Measurements from ENCODE around the gene KRTAP1-5.
"Not testable (repeated sequence)": the region's sequence is repeated elsewhere in the genome, so short reads cannot be mapped to it uniquely, and the experiment has no call there.

The KRTAP1-5 gene

GRCh38 chr17:41002814-41003213 is 24.2 kb downstream of the KRTAP1-5 start:
- DNase-seq, result no peak

- DNase-seq, result no peak
These were observed 25.2 kb downstream of the KRTAP1-5 start for GRCh38 chr17:41001795-41002194.

DNA sequence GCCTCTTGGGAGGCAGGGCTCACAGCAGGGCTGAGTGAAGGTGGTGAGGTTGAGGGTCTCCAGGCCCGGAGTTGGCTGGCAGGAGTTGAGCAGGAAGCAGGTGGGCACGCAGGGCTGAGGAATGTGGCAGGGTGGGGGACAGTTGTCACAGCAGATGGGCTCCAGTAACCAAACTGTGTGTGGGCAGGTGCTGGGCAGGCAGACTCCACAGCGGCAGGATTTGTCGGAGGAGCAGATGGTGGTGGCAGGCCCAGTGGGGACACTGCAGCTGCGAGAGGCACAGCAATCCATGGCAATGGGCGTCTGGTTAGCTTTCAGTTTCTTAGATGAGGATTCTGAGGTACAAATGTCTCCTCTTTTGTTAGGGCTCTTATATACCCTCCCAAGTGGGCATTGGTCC is 27.4 kb downstream of the KRTAP1-5 start, which contains the start of gene KRTAP3-2:
TSS of gene KRTAP3-2 (minus strand) at position 344 of the 400 bp plus-strand sequence. CDS start at position 291, 53 bp downstream.
- DNase-seq, result not testable (repeated sequence)

DNA sequence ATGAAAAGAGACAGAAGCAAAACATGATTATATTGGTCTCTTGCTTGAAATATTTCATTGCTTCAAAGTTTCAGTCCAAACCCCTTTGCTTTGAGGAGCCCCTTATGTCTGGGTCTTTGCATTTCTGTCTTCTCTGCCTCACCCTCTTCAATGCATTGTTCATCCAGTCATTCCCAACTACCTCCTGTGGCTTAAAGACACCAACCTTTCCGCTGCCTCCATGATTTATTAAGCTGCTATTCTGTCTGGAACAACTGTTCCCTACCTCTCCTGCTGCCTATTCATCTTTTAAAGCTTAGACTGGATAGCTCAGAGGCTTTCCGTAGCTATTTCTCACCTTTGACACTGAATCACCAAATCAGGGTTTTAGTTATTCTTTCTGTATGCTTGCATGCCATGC is 29.6 kb downstream of the KRTAP1-5 start:
- no peak for DNase-seq

- no peak for DNase-seq
These were observed 30.2 kb downstream of the KRTAP1-5 start for GRCh38 chr17:40996829-40997228.

DNA sequence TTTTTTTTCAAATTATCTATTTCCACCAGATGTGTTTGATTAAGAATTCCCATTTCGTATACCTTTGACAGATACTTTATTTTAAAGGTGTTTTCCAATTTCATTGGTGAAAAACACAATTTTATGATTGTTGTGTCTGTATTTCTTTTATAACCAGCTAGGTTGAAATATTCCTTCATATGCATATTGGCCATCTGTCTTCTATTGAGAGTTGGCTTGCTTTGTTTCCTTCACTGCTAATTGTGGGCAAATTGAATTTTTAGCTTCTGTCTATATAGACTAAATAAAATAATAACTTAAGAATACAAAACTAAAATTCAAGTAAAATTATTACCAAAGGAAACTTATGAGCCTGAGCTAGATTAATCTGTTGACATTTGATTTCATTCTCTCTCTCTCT is 31.9 kb downstream of the KRTAP1-5 start:
- DNase-seq, result no peak

DNA sequence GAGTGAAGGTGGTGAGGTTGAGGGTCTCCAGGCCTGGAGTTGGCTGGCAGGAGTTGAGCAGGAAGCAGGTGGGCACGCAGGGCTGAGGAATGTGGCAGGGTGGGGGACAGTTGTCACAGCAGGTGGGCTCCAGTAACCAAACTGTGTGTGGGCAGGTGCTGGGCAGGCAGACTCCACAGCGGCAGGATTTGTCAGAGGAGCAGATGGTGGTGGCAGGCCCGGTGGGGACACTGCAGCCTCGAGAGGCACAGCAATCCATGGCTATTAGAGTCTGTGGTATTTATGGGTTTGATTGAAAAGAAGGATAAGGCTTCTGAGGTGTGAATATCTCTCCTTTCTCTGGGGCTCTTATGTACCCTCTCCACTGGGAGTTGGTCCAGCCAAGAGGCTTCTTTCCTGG is 33.2 kb downstream of the KRTAP1-5 start, which contains the start of gene KRTAP3-3:
TSS of gene KRTAP3-3 (minus strand) at position 326 of the 400 bp plus-strand sequence. CDS start at position 259, 67 bp downstream.
- DNase-seq, result no peak

DNA sequence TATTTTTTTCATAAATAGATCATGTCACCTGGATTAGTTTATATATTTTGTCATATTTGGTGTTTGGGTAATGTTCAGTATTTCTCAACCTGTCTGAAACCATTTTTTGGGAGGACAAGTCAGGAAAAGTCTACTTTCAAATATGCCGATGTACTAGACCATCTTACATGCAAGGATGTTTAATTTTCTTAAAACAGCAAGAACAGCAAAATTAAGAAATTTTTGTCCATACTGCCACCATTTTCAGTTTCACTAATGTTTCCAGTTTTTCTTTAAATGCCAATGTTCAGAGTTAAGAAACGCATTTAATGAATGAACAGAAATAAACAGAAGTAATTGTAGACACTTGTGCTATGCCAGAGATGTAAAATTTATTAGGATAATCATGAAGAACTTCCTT is 33.9 kb downstream of the KRTAP1-5 start:
- no peak for DNase-seq

- no peak for DNase-seq
These were observed 34.3 kb downstream of the KRTAP1-5 start for GRCh38 chr17:40992666-40993065.

GRCh38 chr17:40986920-40987319 is 40.1 kb downstream of the KRTAP1-5 start:
- no peak for DNase-seq

GRCh38 chr17:40984226-40984625 is 42.8 kb downstream of the KRTAP1-5 start, which contains the start of gene KRT40:
Gene KRT40, minus strand, starts transcription at chr17:40984326. Its CDS starts 53 bp downstream, at chr17:40984273.
- DNase-seq, result no peak

DNA sequence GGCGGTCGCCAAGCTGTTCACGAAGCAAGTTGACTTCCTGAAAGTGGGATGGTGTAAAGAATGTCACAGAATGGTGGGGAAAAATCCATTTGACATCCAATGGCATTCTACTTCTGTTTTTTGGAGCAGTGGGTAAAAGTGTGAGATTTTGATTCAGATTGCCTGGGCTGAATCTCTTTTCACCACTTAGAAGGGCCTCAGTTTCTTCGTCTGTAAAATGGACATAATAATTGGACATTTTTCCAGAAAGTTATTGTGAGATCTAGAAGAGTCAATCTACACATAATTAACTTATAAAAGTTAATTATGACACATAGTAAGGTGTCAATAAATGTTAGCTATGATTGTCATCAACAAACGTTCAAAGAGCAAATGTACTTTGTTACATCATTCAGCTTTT is 45.9 kb downstream of the KRTAP1-5 start:
- no peak for DNase-seq

GRCh38 chr17:40980596-40980995 is 46.4 kb downstream of the KRTAP1-5 start:
- DNase-seq, result no peak

- DNase-seq, result no peak
These were observed 46.9 kb downstream of the KRTAP1-5 start for GRCh38 chr17:40980117-40980516.

DNA sequence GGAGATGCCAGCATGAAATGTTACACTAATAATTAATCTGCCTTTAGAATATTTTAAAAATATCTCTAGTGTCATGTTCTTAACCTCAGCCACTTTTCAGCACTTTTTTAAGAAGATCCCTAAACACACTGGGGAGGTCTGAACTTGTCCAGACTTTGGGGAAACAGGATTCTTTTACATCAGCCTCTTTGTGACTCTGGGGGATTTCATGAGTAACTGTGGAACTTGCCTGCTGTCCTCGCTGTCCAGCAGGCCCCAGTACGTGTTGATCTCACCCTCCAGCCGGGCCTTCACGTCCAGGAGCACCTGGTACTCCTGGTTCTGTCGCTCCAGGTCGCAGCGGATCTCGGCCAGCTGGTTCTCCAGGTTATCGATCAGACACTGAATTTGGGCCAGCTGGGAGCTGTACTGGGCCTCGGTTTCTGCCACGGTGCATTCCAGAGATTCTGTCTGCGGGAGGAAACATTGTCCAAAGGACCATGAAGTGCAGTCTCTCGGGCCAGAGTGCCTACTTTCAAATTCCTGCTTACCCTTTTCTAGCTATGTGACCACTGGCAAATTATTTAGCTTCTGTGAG is 48.3 kb downstream of the KRTAP1-5 start:
- no peak for DNase-seq

All from activated effector memory CD4-positive, alpha-beta T cell treated with Interleukin-2 at 50 U/mL for 16 hours (primary cell).